ENCODE results near the gene CDK5RAP2.

- no peak for TF ChIP-seq CTCF (conservative IDR thresholded peaks at IDR 0.05)
- no peak for TF ChIP-seq ZFX (IDR thresholded peaks at IDR 0.05)
These were observed 23.0 kb upstream of the CDK5RAP2 start for GRCh38 chr9:120603010-120603409.

Data from C4-2B (cell line).